Endodermal cell (in vitro differentiated cells): ENCODE results near the gene PRKAG2. TPM values are rescaled to one million over a fixed set of nuclear protein-coding genes. Genes with fewer than 3 reads are reported as not detected.

Experiments
- DNase-seq: peaks from one replicate; pipeline ENCODE4 v3.0.0-alpha.2; 2017
- H3K27ac ChIP-seq: 2 replicates; pipeline ENCODE4 v1.5.1; 2013; ENCODE audit warnings: mild to moderate bottlenecking, low read depth, low read length, moderate library complexity
- H3K27me3 ChIP-seq: 2 replicates; pipeline ENCODE4 v1.6.1; 2013; ENCODE audit warnings: mild to moderate bottlenecking, low read length, moderate library complexity; ENCODE audit not compliant: insufficient read depth, control insufficient read depth, poor library complexity, severe bottlenecking
- H3K36me3 ChIP-seq: 2 replicates; pipeline ENCODE4 v1.7.0; 2013; ENCODE audit warnings: mild to moderate bottlenecking, low read length, moderate library complexity; ENCODE audit not compliant: control insufficient read depth, insufficient read depth
- H3K4me1 ChIP-seq: one replicate; pipeline ENCODE4 v1.7.0; 2013; ENCODE audit warnings: low read length; ENCODE audit not compliant: control insufficient read depth, insufficient read depth
- H3K4me3 ChIP-seq: 2 replicates; pipeline ENCODE4 v1.5.1; 2013; ENCODE audit warnings: mild to moderate bottlenecking, low read length, moderate library complexity
- H3K9ac ChIP-seq: 2 replicates; pipeline ENCODE4 v1.6.1; 2013; ENCODE audit warnings: mild to moderate bottlenecking, low read length, moderate library complexity; ENCODE audit not compliant: poor library complexity, severe bottlenecking; ENCODE audit errors: extremely low read depth
- H3K9me3 ChIP-seq: 2 replicates; pipeline ENCODE4 v1.6.1; 2013; ENCODE audit warnings: mild to moderate bottlenecking, low read length, moderate library complexity; ENCODE audit not compliant: control insufficient read depth
- H3K27ac Mint-ChIP-seq: 2 replicates; pipeline ENCODE4 v1.8.0; 2020; ENCODE audit warnings: mixed read lengths
- H3K27me3 Mint-ChIP-seq: 2 replicates; pipeline ENCODE4 v1.8.0; 2021; ENCODE audit warnings: mild to moderate bottlenecking, mixed read lengths; ENCODE audit not compliant: insufficient read depth
- H3K36me3 Mint-ChIP-seq: 2 replicates; pipeline ENCODE4 v1.8.0; 2020; ENCODE audit warnings: low read depth, mixed read lengths
- H3K4me1 Mint-ChIP-seq: 2 replicates; pipeline ENCODE4 v1.8.0; 2020; ENCODE audit warnings: mixed read lengths
- H3K4me3 Mint-ChIP-seq: 2 replicates; pipeline ENCODE4 v1.8.0; 2020; ENCODE audit warnings: mild to moderate bottlenecking, moderate library complexity, mixed read lengths
- H3K9me3 Mint-ChIP-seq: 2 replicates; pipeline ENCODE4 v1.8.0; 2020; ENCODE audit warnings: mild to moderate bottlenecking, mixed read lengths
- WGBS, 2 experiments: methylation state at CpG; one replicate each; pipeline versions ENCODE4 v1.1.5 to v1.1.7; 2013; ENCODE audit warnings: missing lambda C conversion rate in 2 of 2, mixed read lengths in 1 of 2; ENCODE audit not compliant: insufficient coverage in 1 of 2, insufficient read length in 1 of 2; 5-methylcytosine and 5-hydroxymethylcytosine counted together
- total RNA-seq, 2 donors: library from RNA; stranded (reverse); fragmentation: NEBNext Ultra II Directional in 1 of 2; extraction: Animal tissue kit (Norgen Biotek cat#: 25700) in 1 of 2; gene quantifications; 2 replicates in 1 of 2; 3 replicates in 1 of 2; pipeline ENCODE4 v1.2.1, GENCODE V29; 2021
- TF ChIP-seq, protein P1 (sequence below): fragments of 200-600 bp; sonication (generic); conservative IDR thresholded peaks from 2 replicates; pipeline ENCODE4 v1.5.0; 2021; ENCODE audit warnings: antibody characterized with exemption, mild to moderate bottlenecking

Gene PRKAG2
- total RNA-seq, 2 donors from 2014 or later, result 17.2 to 20.7 TPM

DNA sequence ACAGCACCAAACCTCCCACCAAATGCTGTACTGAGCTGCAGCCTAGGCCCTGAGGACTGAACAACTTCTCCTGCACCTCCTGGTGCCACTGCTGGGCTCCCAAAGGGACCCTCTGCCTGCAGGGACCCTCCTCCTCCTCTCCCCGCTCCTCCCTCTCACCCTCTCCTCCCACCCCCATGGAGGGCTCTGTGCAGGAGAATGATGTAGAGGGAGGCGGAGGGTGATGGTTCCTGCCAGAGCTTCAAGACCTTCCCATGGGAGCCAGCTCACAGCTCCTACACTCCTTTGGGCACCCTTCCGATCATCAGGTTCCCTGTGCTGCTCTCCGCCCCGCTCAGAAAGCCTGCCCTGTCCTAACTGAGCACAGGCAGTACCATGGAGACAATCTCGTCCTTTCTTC is 97.7 kb downstream of the PRKAG2 start:
- DNase-seq, result no peak
- WGBS, 2 experiments, result 86 to 94% methylated on average over 5 of the region's 6 CpGs
- Mint-ChIP-seq H3K9me3 (peaks cover 14% of the 10 kb centered on the region), H3K4me3 (no peak overlapping the region), H3K27me3 (peaks cover 13% of the 10 kb centered on the region), H3K4me1 (peaks cover 2% of the 10 kb centered on the region), H3K36me3 (peaks cover 7% of the 10 kb centered on the region), H3K27ac (no peak overlapping the region)
- Histone ChIP-seq H3K9me3 (peaks cover 7% of the 10 kb centered on the region), H3K4me3 (no peak overlapping the region), H3K9ac (no peak overlapping the region), H3K27me3 (no peaks in the 10 kb centered on the region), H3K4me1 (no peaks in the 10 kb centered on the region), H3K27ac (no peak overlapping the region), H3K36me3 (no peaks in the 10 kb centered on the region)
- TF ChIP-seq, protein P1, sequence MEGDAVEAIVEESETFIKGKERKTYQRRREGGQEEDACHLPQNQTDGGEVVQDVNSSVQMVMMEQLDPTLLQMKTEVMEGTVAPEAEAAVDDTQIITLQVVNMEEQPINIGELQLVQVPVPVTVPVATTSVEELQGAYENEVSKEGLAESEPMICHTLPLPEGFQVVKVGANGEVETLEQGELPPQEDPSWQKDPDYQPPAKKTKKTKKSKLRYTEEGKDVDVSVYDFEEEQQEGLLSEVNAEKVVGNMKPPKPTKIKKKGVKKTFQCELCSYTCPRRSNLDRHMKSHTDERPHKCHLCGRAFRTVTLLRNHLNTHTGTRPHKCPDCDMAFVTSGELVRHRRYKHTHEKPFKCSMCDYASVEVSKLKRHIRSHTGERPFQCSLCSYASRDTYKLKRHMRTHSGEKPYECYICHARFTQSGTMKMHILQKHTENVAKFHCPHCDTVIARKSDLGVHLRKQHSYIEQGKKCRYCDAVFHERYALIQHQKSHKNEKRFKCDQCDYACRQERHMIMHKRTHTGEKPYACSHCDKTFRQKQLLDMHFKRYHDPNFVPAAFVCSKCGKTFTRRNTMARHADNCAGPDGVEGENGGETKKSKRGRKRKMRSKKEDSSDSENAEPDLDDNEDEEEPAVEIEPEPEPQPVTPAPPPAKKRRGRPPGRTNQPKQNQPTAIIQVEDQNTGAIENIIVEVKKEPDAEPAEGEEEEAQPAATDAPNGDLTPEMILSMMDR, result no peak

DNA sequence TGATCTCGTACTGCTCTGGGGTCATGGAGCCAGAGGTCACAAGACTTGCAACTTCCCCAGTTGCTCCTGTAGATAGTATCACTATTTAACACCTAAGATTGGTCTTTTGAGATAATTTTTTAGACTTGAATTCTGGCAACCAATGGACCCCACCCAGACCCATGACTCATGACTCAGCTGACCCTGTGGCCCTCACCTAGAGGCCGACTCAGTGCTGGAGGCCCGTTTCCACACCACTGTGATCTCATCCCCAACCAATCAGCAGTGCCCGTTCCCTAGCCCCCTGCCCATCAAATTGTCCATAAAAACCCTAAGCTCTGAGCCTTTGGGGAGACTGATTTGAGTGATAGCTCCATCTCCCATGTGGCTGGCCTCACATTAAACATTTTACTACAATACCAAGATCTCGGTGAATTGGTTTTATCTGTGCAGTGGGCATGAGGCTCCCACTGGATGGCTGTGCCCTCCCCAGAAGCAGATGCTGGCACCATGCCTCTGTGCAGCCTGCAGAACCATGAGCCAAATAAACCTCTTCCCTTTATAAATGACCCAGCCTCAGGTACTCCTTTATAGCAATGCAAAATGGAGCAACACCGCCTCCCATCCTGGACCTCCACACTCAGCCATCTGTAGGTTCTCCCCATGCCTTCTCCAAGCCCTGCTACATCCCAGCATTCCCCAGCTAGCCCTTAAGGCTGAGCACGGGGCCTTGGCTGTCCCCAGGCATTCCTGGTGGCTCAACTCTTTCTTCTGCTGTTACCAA is 98.8 kb downstream of the PRKAG2 start:
- 91 to 100% methylated on average over 3 to 7 of the region's 7 CpGs for WGBS, 2 experiments
- Histone ChIP-seq H3K4me1 (no peaks in the 10 kb centered on the region), H3K27me3 (no peaks in the 10 kb centered on the region), H3K27ac (no peak overlapping the region), H3K36me3 (no peaks in the 10 kb centered on the region), H3K9ac (no peak overlapping the region), H3K4me3 (no peak overlapping the region), H3K9me3 (peaks cover 7% of the 10 kb centered on the region)
- DNase-seq, result no peak
- TF ChIP-seq, protein P1, result no peak
- Mint-ChIP-seq H3K4me1 (peaks cover 2% of the 10 kb centered on the region), H3K9me3 (peaks cover 14% of the 10 kb centered on the region), H3K4me3 (no peak overlapping the region), H3K27me3 (peaks cover 13% of the 10 kb centered on the region), H3K27ac (no peak overlapping the region), H3K36me3 (peaks cover 7% of the 10 kb centered on the region)

DNA sequence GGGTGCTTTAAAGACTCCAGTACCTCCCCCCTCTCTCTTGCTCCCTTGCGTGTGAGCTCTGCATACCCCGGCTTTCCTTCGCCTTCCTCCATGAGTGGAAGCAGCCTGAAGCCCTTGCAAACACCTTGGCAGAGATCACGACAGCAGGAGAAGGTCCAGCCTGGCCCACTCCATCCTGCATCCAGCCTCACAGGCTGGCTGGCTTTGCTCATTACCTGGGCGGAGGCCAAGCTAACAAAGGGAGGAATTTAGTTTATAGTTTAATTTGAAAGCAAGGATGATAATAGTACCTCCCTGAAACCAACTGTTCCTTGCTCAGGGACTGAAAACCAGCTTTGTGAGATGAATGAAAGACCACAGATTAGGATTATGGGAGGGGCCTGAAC is 99.4 kb downstream of the PRKAG2 start:
- DNase-seq, result no peak
- Mint-ChIP-seq H3K36me3 (peaks cover 7% of the 10 kb centered on the region), H3K27me3 (peaks cover 11% of the 10 kb centered on the region), H3K4me3 (no peak overlapping the region), H3K4me1 (no peaks in the 10 kb centered on the region), H3K9me3 (peaks cover 14% of the 10 kb centered on the region), H3K27ac (no peak overlapping the region)
- no peak overlapping the region for H3K27ac ChIP-seq
- H3K9me3 ChIP-seq, result peaks cover 7% of the 10 kb centered on the region
- no peak overlapping the region for H3K9ac ChIP-seq
- TF ChIP-seq, protein P1, result no peak
- H3K4me3 ChIP-seq, result no peak overlapping the region
- 92% methylated on average over 2 to 5 of the region's 5 CpGs for WGBS, 2 experiments
- H3K4me1 ChIP-seq, result no peaks in the 10 kb centered on the region
- H3K27me3 ChIP-seq, result no peaks in the 10 kb centered on the region
- H3K36me3 ChIP-seq, result no peaks in the 10 kb centered on the region
